Posterior cingulate gyrus (tissue), 11 donors: ENCODE data around the gene EYS.

Experiments
- DNase-seq, 10 donors: peaks; one replicate each; pipeline versions ENCODE4 v3.0.0 to v3.0.0-alpha.2; 2020 to 2021; ENCODE audit warnings: mixed read lengths in 3 of 10
- intact Hi-C: fragments of 100-400 bp; cut with DNase I; formaldehyde crosslinking; loops from one replicate; pipeline ENCODE4 v1.15.1; 2023

The EYS gene

GRCh38 chr6:65707126-65707826 is at the start of gene EYS:
Gene EYS (minus strand): TSS chr6:65707226. CDS start chr6:65495410, 211,816 bp downstream.
- intact Hi-C loops: no loop called here
- no peak for DNase-seq

GRCh38 chr6:65746302-65746701 is 39.3 kb upstream of the EYS start:
- intact Hi-C loops: no loop called here
- peak in 1 of 10 donors; percentile 55 for DNase-seq

DNA sequence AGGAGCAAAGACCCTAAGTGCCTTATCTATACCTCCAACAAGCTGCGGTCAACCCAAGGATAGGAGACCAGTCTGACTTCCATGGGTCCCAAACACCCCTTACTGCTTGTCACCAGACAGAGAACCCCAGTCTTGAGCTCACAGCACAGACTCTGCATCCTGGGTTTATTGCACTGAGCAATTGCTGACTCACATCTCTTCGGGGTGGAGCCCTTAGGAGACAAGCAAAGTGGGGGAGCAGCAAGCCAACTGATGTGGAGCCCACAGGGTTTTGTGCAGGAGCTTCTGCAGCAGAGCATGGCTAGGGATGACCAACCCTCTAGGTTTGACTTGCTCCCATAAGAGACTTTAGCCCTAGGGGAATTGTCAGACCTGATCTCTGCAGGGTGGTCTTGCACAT is 38.6 kb upstream of the EYS start:
- DNase-seq: peak in 1 of 10 donors; percentile 7
- intact Hi-C loops: no loop called here

DNA sequence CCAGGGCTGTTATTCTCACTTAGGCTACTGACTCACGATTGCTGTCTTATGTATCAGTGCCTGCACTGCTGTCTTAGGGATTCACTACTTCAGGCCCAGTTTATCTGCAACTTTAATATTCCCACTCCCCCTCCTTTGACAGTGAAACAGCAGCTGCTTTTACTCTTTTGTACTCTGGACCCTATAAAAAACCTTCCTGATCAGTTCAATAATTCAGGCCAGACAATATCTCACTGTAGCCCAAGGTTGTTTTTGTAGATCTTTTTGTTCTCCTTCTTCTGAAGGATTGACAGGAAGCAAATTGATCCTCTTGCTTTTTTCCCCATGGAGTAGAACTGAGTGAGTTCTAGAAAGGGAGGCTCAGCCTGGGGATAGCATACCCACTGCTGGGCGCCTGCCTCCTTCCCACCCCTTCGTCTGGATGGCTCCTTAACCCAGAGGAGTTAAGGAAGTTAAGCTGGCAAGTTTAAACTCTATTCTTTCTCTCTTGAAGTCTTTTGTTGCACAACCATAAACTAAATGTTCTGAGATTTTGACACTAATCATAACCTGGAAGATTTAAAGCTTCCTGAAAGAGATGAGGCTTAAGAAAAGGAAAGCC is 22.0 kb upstream of the EYS start:
- no peak for DNase-seq
- intact Hi-C loops: no loop called here

GRCh38 chr6:65719101-65719500 is 12.1 kb upstream of the EYS start:
- intact Hi-C loops: no loop called here
- no peak for DNase-seq

DNA sequence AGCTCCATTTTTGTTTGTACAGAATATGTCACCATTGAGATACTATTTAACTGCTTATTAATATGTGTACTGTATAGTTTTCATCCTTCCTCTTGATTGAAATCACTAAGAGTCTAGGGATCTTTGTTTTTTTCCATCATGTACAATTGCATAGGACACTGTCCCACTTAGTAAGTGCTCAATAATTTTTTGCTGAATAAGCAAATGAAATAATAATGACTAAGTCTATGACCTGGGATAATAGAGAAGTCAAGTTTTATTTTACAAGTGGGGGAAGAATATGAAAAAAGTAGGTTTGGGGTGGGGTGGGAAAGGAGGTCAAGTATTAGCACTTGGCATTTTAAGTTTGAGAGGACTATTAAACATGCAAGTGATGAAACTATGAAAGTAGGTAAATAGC is 4.5 kb upstream of the EYS start:
- DNase-seq: no peak
- intact Hi-C loops: no loop called here

DNA sequence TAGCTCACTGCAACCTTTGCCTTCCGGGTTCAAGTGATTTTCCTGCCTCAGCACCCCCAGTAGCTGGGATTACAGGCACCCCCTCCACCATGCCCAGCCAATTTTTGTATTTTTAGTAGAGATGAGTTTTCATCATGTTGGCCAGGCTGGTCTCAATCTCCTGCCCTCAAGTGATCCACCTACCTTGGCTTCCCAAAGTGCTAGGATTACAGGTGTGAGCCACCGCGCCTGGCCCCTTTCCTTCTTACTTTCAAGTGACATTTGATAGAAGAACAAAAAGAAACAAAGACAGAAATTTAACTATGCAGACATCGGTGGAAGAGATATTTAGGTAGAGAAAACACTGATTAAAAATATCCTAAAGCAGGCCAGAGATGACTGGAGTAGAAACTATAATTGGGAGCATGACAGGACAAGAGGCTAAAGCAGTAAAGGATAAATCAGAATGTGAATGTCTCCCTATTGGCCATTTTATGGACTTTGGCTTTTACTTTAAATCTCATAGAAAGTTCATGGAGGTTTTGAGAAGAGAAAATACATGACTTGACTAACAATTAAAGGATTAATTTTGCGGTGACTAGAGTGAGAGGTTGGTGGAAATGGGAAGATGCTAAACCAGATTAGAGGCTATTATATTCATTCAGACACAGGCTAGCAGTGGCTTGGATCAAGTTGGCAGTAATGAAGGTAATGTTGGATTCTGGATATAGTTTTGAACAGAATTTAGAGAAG is 2.2 kb upstream of the EYS start:
- intact Hi-C loops: no loop called here
- peak in 3 of 10 donors; percentile 43 to 63 (median 55) for DNase-seq

DNA sequence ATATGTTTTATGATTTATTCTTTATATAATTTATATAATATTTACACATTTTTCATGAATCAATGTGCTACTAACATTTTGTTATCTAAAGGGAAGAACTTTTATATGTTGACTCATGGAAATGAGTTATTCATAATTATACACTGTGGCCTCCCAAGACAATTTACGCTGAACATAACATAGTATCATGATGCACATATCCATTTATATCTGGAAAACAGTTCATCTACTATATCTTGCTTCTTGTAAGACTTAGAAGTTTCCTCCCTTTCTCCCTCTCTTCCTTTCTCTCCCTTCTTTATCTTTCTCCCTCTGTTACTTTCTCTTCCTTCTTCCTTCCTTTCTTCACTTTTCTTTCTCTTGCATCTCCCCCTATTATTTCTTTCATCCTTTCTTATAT is 1.1 kb upstream of the EYS start:
- no peak for DNase-seq
- intact Hi-C loops: no loop called here

DNA sequence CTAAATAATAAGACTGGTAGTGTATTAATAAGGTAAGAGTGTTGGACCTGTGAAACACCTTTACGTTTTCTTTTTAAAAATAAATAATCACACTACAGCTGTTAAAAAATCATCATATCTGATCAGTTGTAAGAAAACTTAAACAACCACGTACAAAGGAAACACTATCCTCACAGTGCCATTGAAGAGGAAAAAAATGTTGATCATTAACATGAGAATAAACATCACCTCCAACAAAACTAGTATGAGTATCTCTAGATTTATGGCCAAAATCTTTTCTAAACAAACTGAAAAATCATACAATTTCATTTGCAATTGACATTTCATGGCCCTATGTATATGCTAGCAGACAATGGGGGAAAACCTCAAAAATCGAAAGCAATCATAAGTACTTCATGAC is 590 bp downstream of the EYS start:
- intact Hi-C loops: no loop called here
- no peak for DNase-seq

DNA sequence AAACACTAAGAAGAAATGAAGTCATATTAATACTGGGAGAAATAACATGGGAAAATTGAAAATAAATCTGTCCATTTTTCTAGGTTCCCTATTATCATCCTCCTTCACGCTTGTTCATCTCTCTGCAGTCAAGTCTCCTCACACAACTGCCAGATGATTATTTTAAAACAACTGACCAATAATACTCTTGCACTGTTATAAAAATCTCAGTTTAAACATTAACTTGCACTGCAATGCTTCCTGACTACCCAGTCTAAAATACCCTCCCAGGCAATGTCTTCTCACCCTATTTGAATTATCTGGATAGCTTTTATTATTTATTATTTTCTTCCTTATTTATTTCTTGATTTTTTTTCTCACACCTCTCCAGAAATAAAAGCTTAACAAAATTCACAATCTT is 5.7 kb downstream of the EYS start:
- intact Hi-C loops: no loop called here
- no peak for DNase-seq

DNA sequence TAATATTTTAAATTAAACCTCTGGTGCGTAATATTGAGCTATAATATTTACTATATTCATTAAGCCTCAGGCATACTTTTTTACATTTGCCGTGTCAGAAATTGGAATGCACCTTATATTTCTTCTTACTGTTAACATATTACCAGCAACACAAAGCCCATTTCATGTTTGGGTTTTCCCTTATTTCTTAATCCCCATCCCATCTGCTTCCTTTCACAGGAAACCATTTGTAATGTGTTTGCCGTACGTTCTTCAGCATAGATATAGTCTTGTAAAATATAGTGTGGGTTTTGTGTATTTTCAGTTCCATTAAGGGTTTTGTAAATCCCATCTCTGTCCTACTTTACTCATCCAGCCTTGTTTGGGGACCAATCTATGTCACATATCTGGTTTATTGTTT is 6.5 kb downstream of the EYS start:
- intact Hi-C loops: no loop called here
- DNase-seq: no peak

- intact Hi-C loops: no loop called here
- DNase-seq: no peak
Observed at GRCh38 chr6:65692109-65692508, 14.9 kb downstream of the EYS start.

DNA sequence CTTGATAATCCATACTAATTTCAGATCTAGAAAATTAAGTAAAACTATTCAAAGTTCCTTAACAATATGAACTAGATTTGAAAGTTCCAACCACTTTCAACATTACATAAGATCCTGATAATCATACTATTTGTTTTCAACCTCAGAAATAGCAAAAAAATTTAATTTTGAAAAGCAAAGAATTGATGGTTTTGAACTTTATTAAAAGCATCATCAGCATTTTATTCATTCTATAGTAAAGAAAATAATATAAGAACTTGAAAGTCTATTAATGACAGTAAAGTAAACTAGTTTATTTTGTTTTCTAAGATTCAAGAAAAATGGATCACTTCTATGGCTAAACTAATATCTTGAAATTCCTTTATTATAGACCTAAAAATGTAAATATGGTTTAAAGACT is 26.8 kb downstream of the EYS start:
- no peak for DNase-seq
- intact Hi-C loops: no loop called here

DNA sequence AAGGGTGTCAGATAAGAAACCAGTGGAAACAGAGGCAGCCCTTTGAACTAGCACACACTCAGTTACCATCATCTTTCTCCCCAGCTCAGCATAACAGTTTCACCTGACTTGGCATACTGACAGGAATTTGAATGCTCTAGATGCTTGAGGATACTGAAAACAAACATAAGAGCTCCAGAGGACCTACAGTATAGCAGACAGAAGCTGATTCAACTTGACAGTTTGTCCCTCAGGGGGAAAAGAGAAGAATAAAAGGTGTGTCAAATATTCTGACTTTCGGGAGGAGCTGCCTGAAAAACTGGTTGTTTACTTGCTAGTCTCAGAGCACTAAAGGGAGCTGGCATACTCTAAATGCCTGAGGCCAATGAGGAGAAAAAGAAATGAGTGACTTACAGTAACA is 35.1 kb downstream of the EYS start:
- intact Hi-C loops: no loop called here
- DNase-seq: no peak

GRCh38 chr6:65667916-65668656 is 38.9 kb downstream of the EYS start:
- DNase-seq: no peak
- intact Hi-C loops: no loop called here

DNA sequence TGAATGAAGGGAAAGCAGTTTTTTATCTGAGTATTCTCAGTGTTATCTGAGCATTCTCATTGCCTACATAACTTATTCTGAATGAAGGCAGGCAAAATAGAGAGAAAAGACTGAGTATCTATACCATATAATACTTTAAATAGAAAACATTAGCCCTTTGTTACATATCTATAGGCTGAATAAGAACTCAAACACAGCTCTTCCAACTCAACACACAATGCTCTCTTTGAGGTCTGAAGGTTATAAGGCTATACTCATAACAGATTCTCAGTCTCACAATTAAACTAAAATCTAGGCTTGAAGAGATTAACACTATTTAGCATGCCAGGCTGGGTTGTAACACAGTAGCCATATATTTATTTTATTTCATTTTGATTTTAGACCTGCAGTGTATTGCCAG is 56.9 kb downstream of the EYS start:
- no peak for DNase-seq
- intact Hi-C loops: no loop called here

- intact Hi-C loops: no loop called here
- no peak for DNase-seq
Observed at GRCh38 chr6:65649392-65649791, 57.6 kb downstream of the EYS start.

DNA sequence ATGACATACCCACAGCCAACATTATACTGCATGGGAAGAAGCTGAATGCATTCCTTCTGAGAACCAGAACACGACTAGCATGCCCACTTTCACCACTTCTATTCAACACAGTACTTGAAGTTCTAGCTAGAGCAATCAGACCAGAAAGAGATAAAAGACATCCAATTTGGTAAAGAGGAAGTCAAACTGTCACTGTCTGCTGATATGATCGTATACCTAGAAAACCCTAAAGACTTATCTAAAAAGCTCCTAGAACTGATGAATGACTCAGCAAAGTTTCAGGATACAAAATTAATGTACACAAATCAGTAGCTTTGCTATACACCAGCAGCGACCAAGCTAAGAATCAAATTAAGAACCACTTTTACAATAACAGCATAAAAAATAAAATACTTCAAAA is 60.5 kb downstream of the EYS start:
- no peak for DNase-seq
- intact Hi-C loops: no loop called here

DNA sequence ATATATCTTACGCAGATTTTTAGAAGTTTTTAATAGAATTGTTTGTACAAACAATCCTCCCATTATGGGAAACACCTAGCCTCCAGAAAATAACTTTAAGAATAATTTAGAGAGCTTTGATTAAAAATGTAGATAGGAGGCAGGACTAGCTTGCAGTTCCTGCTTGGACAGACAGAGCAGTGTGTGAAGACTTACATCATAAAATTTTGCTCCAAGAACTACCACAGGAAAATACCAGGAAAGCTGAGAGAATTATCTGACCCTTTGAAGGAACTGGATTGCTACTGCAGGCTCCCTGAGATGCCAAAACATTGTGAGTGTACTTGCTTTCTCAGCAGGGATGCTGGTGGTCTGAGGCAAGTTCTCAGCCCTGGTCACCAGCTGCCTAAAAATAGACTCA is 64.2 kb downstream of the EYS start:
- intact Hi-C loops: no loop called here
- DNase-seq: no peak

DNA sequence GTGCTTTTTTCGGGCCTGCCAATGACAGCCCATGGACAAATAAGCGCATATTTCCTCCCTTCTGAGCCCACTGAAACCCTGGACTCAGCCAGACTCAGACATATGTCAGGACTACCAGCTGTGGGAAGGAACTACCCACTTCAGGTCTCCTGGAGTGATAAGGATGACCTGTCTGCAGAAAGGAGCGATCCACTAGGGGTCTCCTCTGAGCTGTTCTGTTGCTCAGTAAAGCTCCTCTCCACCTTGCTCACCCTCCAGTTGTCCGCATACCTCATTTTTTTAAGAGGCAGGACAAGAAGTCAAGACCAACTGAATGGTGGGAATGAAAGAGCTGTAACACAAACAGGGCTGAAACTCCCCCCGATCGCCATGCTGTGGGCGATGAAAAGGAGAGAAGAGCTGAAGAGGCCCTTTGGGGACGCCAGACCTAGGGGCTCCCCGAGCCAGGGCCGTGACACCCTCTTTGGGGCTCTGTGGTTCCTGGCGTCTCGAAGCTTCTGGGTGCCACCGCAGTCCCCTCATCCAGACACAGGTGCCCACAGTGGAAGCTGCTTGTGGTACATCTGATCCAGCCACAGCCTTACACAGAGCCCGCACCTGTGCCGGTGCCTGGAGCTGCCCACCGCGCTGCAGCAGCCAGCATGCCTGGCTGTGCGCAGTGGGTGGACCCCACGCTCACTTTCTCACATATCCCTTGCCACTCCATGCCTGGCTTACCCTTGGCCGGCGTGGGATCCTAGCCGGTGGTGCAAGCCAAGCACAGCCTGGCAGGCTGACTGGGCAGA is 68.8 kb downstream of the EYS start:
- DNase-seq: peak in 2 of 10 donors; percentile 55 to 76
- intact Hi-C loops: no loop called here
